BE2C (cell line): ENCODE results near the gene TCF15.

Experiments used
- DNase-seq: peaks from one replicate; pipeline ENCODE4 v3.0.0-alpha.2; 2020
- H3K27me3 ChIP-seq: fragments of 250-450 bp; sonication (Bioruptor Pico); 2 replicates; pipeline ENCODE4 v1.5.1; 2020; ENCODE audit warnings: mild to moderate bottlenecking
- H3K36me3 ChIP-seq: fragments of 250-450 bp; sonication (Bioruptor Pico); 2 replicates; pipeline ENCODE4 v1.5.1; 2020; ENCODE audit warnings: mild to moderate bottlenecking
- H3K4me1 ChIP-seq: fragments of 250-450 bp; sonication (Bioruptor Pico); 2 replicates; pipeline ENCODE4 v1.5.1; 2020
- H3K4me3 ChIP-seq: 2 replicates; pipeline ENCODE4 v1.5.1; 2011; ENCODE audit warnings: low read depth, low read length
- H3K9me3 ChIP-seq: fragments of 250-450 bp; sonication (Bioruptor Pico); 2 replicates; pipeline ENCODE4 v1.5.1; 2020
- CTCF ChIP-seq: IDR thresholded peaks from 2 replicates; pipeline ENCODE4 v1.5.1; 2012; ENCODE audit warnings: mild to moderate bottlenecking, low read depth, low read length

Gene TCF15

DNA sequence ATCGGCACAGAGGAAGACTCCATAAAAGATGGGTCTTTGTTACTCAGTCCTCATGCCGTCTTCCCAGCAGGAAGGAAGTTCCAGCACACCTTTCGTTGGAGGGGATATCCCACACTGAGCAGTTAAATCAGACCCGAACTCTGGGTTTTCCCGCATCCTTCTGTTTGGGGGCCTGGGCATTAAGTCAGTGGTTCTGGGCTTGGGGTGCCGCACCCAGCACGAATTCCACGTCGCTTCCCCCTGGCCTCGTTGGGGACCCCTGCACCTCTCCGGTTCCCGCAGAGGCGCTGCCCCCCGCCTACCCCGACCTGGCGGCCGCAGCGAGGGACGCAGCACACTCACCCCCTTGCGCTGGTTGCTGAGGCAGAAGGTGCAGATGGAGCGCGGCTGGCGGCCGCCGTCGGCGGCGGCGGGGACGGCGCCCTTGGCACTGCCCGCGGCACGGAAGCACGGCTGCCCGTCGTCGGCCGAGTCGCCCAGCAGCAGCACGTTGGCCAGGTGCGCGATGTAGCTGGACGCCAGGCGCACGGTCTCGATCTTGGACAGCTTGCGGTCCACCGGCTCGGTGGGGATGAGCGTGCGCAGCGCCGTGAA lies 641 bp downstream of the TCF15 start:
- DNase-seq = no peak
- no peak overlapping the region for H3K4me3 ChIP-seq

GRCh38 chr20:608970-609369 lies 1.1 kb downstream of the TCF15 start:
- H3K27me3 ChIP-seq = peaks cover 8% of the 10 kb centered on the region

More for the DNA sequence above, 641 bp downstream of the TCF15 start:
- Histone ChIP-seq H3K36me3 (no peaks in the 10 kb centered on the region), H3K4me1 (no peaks in the 10 kb centered on the region), H3K9me3 (no peaks in the 10 kb centered on the region), H3K27me3 (peaks cover 8% of the 10 kb centered on the region)
- TF ChIP-seq CTCF = no peak

DNA sequence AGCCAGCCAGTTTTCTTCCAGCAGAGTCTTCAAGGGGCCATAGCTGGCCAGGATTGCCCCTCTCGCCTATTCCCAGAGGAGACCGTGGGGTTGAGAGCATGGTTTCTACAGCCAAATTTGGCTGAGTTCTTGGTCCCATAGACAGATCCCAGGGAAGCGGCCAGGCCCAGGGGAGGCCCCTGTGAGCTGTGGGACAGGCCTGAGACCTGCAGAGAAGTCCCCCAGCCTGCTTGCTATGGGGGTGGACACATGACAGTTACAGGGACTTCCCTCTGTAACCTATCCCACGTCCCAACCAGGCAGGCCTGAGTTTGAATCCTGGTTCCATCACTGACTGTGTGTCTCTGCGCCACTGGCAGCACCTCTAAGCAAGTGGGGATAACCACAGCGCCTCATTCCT lies 2.6 kb downstream of the TCF15 start:
- peaks cover 8% of the 10 kb centered on the region for H3K27me3 ChIP-seq

More at GRCh38 chr20:608970-609369, 1.1 kb downstream of the TCF15 start:
- H3K36me3 ChIP-seq = no peaks in the 10 kb centered on the region
- TF ChIP-seq CTCF = no peak
- no peaks in the 10 kb centered on the region for H3K4me1 ChIP-seq
- no peaks in the 10 kb centered on the region for H3K9me3 ChIP-seq
- no peak overlapping the region for H3K4me3 ChIP-seq
- DNase-seq = no peak

DNA sequence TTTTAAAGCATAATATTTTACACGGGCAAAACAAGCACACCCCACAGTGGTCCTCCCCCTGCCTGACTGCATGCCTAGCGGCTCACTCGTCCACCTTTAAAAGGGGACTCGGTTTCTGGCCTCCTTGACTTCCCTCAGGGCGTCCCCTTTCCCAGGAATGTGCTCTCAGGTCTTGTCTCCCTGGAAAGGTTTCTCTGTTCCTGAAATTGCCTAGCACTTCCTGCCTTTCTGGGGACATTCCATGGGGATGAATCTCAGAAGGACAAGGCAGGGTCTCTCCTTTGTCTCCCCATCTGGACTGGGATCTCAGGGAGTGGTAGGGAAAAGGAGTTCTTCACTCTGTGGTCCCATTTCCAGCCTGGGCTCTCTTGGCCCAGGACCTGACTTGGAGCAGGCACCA lies 4.9 kb downstream of the TCF15 start:
- H3K4me3 ChIP-seq = no peak overlapping the region
- no peaks in the 10 kb centered on the region for H3K4me1 ChIP-seq
- DNase-seq = no peak
- TF ChIP-seq CTCF = no peak
- peaks cover 5% of the 10 kb centered on the region; the same call in 1 of the 2 replicates for H3K27me3 ChIP-seq
- H3K36me3 ChIP-seq = no peaks in the 10 kb centered on the region
- no peaks in the 10 kb centered on the region for H3K9me3 ChIP-seq

More for the DNA sequence above, 2.6 kb downstream of the TCF15 start:
- TF ChIP-seq CTCF = no peak
- H3K4me1 ChIP-seq = no peaks in the 10 kb centered on the region
- no peaks in the 10 kb centered on the region for H3K36me3 ChIP-seq
- no peak for DNase-seq
- no peak overlapping the region for H3K4me3 ChIP-seq
- no peaks in the 10 kb centered on the region for H3K9me3 ChIP-seq

GRCh38 chr20:603116-603640 lies 6.9 kb downstream of the TCF15 start:
- DNase-seq = no peak
- no peak overlapping the region for H3K4me3 ChIP-seq
- H3K36me3 ChIP-seq = no peaks in the 10 kb centered on the region
- H3K9me3 ChIP-seq = no peaks in the 10 kb centered on the region
- no peaks in the 10 kb centered on the region for H3K27me3 ChIP-seq
- no peak for TF ChIP-seq CTCF
- H3K4me1 ChIP-seq = no peaks in the 10 kb centered on the region

DNA sequence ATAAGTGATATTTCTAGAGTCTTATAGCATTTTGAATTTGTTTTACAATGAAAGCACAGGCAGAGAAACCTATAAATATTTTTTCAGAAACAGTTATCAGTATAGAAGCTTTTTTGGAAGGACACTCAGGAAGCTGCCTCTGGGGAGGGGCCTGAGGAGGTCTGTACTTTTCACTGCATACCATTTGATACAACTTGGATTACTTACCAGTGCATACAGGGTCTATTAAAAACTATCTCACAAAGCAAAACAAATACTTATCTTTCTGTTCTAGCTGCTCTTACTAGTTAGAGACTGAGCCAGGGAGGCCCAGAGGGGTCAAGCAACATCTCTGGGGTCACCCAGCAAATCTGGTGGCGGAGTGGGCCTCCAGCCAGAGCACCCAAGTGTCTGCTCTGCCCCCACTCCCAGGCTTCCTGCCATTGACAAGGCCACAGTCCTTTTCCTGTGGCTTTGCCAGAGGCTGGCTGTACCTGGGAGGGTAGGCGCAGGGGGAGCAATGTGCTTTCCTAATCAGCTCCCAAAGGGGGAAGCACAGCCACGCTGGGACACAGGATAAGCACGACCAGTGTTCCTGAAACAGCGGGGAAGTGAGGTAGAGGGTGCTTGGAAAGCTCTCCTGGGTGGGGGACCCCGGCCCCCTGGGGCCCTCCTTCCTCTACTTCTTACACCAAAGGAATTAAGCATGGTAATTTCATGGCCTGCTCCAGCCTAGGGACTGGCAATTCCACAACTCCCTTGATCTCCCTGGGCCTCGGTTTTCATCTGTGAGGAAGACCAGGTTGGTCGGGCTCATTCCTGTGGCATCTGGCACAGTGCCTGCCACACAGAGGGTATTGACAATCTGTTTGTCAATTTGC lies 7.8 kb downstream of the TCF15 start:
- no peaks in the 10 kb centered on the region for H3K27me3 ChIP-seq
- no peaks in the 10 kb centered on the region for H3K36me3 ChIP-seq
- no peak for DNase-seq
- no peak overlapping the region for H3K4me3 ChIP-seq
- TF ChIP-seq CTCF = no peak
- H3K4me1 ChIP-seq = no peaks in the 10 kb centered on the region
- no peaks in the 10 kb centered on the region for H3K9me3 ChIP-seq
